Liver (tissue), 9 donors: ENCODE data around the gene ACYP2. TPM values are rescaled to one million over a fixed set of nuclear protein-coding genes. Genes with fewer than 3 reads are reported as not detected.
"Not testable (repeated sequence)": the region's sequence is repeated elsewhere in the genome, so short reads cannot be mapped to it uniquely, and the experiment has no call there.

Experiments
- DNase-seq: peaks from one replicate; pipeline ENCODE4 v3.0.0-alpha.2; 2017; ENCODE audit warnings: low spot score
- H3K27ac ChIP-seq, 2 donors: one replicate each; pipeline ENCODE4 v1.7.0; 2013; ENCODE audit warnings: inconsistent platforms in 2 of 2, low read length in 2 of 2, control low read depth in 1 of 2, low read depth in 1 of 2, mild to moderate bottlenecking in 1 of 2
- H3K27me3 ChIP-seq, 4 donors: one replicate each; pipeline versions ENCODE4 v1.6.1 to v1.7.0; 2013; ENCODE audit warnings: low read length in 3 of 4, inconsistent platforms in 1 of 4, mild to moderate bottlenecking in 1 of 4, moderate library complexity in 1 of 4; ENCODE audit not compliant: control insufficient read depth in 4 of 4, insufficient read depth in 4 of 4
- H3K36me3 ChIP-seq, 4 donors: one replicate each; pipeline versions ENCODE4 v1.6.1 to v1.7.0; 2013; ENCODE audit warnings: low read length in 3 of 4, mild to moderate bottlenecking in 3 of 4, low read depth in 1 of 4, moderate library complexity in 1 of 4; ENCODE audit not compliant: control insufficient read depth in 4 of 4, insufficient read depth in 3 of 4
- H3K4me1 ChIP-seq, 4 donors: one replicate each; pipeline versions ENCODE4 v1.6.1 to v1.7.0; 2013; ENCODE audit warnings: low read length in 3 of 4, mild to moderate bottlenecking in 3 of 4, moderate library complexity in 1 of 4; ENCODE audit not compliant: control insufficient read depth in 4 of 4, insufficient read depth in 4 of 4
- H3K4me3 ChIP-seq, 3 donors: one replicate each; pipeline versions ENCODE4 v1.6.1 to v1.7.0; 2013; ENCODE audit warnings: low read length in 3 of 3, control low read depth in 1 of 3, low read depth in 1 of 3, mild to moderate bottlenecking in 1 of 3
- H3K9ac ChIP-seq, 2 donors: one replicate each; pipeline ENCODE4 v1.7.0; 2013; ENCODE audit warnings: low read length in 2 of 2, mild to moderate bottlenecking in 2 of 2, moderate library complexity in 2 of 2, control low read depth in 1 of 2, low read depth in 1 of 2
- H3K9me3 ChIP-seq, 4 donors: one replicate each; pipeline versions ENCODE4 v1.6.1 to v1.7.0; 2013; ENCODE audit warnings: low read length in 3 of 4; ENCODE audit not compliant: control insufficient read depth in 4 of 4
- ATF3 ChIP-seq: IDR thresholded peaks from 2 replicates; pipeline ENCODE4 v1.6.1; 2016; ENCODE audit warnings: antibody characterized with exemption
- CTCF ChIP-seq: fragments of 150-350 bp; IDR thresholded peaks from 2 replicates; pipeline ENCODE4 v1.5.1; 2017; ENCODE audit warnings: improper control_type of control experiment, low read depth, low read length; ENCODE audit not compliant: missing input control
- EGR1 ChIP-seq, 2 donors: IDR thresholded peaks; 2 replicates each; pipeline ENCODE4 v1.6.1; 2016 to 2018; ENCODE audit warnings: antibody characterized with exemption in 2 of 2, low read depth in 2 of 2
- FOXA1 ChIP-seq: IDR thresholded peaks from 2 replicates; pipeline ENCODE4 v1.6.1; 2016; ENCODE audit warnings: antibody characterized with exemption
- FOXA2 ChIP-seq: IDR thresholded peaks from 2 replicates; pipeline ENCODE4 v1.6.1; 2016; ENCODE audit warnings: antibody characterized with exemption
- GABPA ChIP-seq, 2 donors: IDR thresholded peaks in 1 of 2; conservative IDR thresholded peaks in 1 of 2; 2 replicates each; pipeline ENCODE4 v1.6.1; 2016; ENCODE audit warnings: antibody characterized with exemption in 2 of 2, mild to moderate bottlenecking in 1 of 2, moderate library complexity in 1 of 2
- HNF4A ChIP-seq, 2 donors: conservative IDR thresholded peaks; 2 replicates each; pipeline ENCODE4 v1.6.1; 2016; ENCODE audit warnings: antibody characterized with exemption in 2 of 2, mild to moderate bottlenecking in 2 of 2
- HNF4G ChIP-seq: IDR thresholded peaks from 2 replicates; pipeline ENCODE4 v1.6.1; 2016; ENCODE audit warnings: antibody characterized with exemption
- JUND ChIP-seq, 2 donors: IDR thresholded peaks; 2 replicates each; pipeline ENCODE4 v1.6.1; 2016; ENCODE audit warnings: antibody characterized with exemption in 2 of 2
- MAX ChIP-seq: IDR thresholded peaks from 2 replicates; pipeline ENCODE4 v1.6.1; 2016; ENCODE audit warnings: antibody characterized with exemption
- NR2F2 ChIP-seq: IDR thresholded peaks from 2 replicates; pipeline ENCODE4 v1.6.1; 2016; ENCODE audit warnings: antibody characterized with exemption
- RAD21 ChIP-seq, 2 donors: IDR thresholded peaks; 2 replicates each; pipeline ENCODE4 v1.6.1; 2016; ENCODE audit warnings: antibody characterized with exemption in 2 of 2, mild to moderate bottlenecking in 2 of 2
- REST ChIP-seq: IDR thresholded peaks from 2 replicates; pipeline ENCODE4 v1.6.1; 2016; ENCODE audit warnings: antibody characterized with exemption, mild to moderate bottlenecking
- RXRA ChIP-seq, 2 donors: IDR thresholded peaks; 2 replicates each; pipeline ENCODE4 v1.6.1; 2017 to 2018; ENCODE audit warnings: antibody characterized with exemption in 2 of 2, mild to moderate bottlenecking in 1 of 2
- SP1 ChIP-seq: IDR thresholded peaks from 2 replicates; pipeline ENCODE4 v1.6.1; 2018; ENCODE audit warnings: antibody characterized with exemption, mild to moderate bottlenecking
- TAF1 ChIP-seq: conservative IDR thresholded peaks from 2 replicates; pipeline ENCODE4 v1.6.1; 2016; ENCODE audit warnings: antibody characterized with exemption, mild to moderate bottlenecking
- YY1 ChIP-seq: IDR thresholded peaks from 2 replicates; pipeline ENCODE4 v1.6.1; 2016; ENCODE audit warnings: antibody characterized with exemption, mild to moderate bottlenecking
- ZBTB33 ChIP-seq: IDR thresholded peaks from 2 replicates; pipeline ENCODE4 v1.6.1; 2016; ENCODE audit warnings: antibody characterized with exemption
- WGBS: extraction: QIAGEN DNeasy Blood & Tissue Kit; methylation state at CpG from one replicate; pipeline ENCODE4 v1.1.7; 2013; 5-methylcytosine and 5-hydroxymethylcytosine counted together
- polyA plus RNA-seq, 2 donors: library from polyadenylated mRNA; stranded (reverse) in 1 of 2; unstranded in 1 of 2; fragments of 200-250 nt in 1 of 2; fragments of >200 nt in 1 of 2; fragmentation: Nextera tagmentation in 1 of 2; extraction: Ambion mirVana in 1 of 2; gene quantifications; one replicate each; pipeline versions ENCODE4 v1.2.1 to v1.2.3, GENCODE V29; 2013 to 2015
- total RNA-seq, 2 donors: library from RNA; depleted of rRNA; stranded (reverse); fragments of >200 nt; gene quantifications; one replicate each; pipeline ENCODE4 v1.2.3, GENCODE V29; 2014
- donor health status: healthy.
- donor health status: healthy.
- donor health status: healthy.
- donor health status: healthy.
- donor health status: healthy.

The ACYP2 gene
- total and polyA plus RNA-seq, 4 donors, result 13.1 to 44.3 (median 15.4) TPM

GRCh38 chr2:54114936-54115283 is 505 bp upstream of the ACYP2 start:
- H3K9ac ChIP-seq, result peak overlapping the region; percentile 78 to 94
- no peak for TF ChIP-seq NR2F2
- no peak for TF ChIP-seq HNF4A (conservative IDR thresholded peaks at IDR 0.05)
- no peak for TF ChIP-seq CTCF
- no peak for TF ChIP-seq GABPA (IDR thresholded peaks at IDR 0.05 in 1 of 2, conservative IDR thresholded peaks at IDR 0.05 in 1 of 2)
- no peak for TF ChIP-seq MAX
- no peak for TF ChIP-seq ZBTB33
- TF ChIP-seq YY1, result no peak
- no peak for TF ChIP-seq TAF1
- no peak for TF ChIP-seq SP1
- no peak for TF ChIP-seq HNF4G
- TF ChIP-seq FOXA2, result no peak
- TF ChIP-seq EGR1 (IDR thresholded peaks at IDR 0.05; ENCODE audit: low read depth in 2 of 2), result no peak
- no peak for TF ChIP-seq RXRA (IDR thresholded peaks at IDR 0.05)
- no peak for TF ChIP-seq ATF3
- TF ChIP-seq FOXA1, result no peak
- TF ChIP-seq JUND (IDR thresholded peaks at IDR 0.05), result no peak
- TF ChIP-seq RAD21 (IDR thresholded peaks at IDR 0.05), result no peak
- no peak for TF ChIP-seq REST
- H3K4me1 ChIP-seq, result peaks cover 0 to 9% (median 3%) of the 10 kb centered on the region in 4 donors
- 41% methylated on average over 3 of the region's 3 CpGs for WGBS
- peaks cover 0 to 4% (median 2%) of the 10 kb centered on the region in 4 donors for H3K9me3 ChIP-seq
- H3K36me3 ChIP-seq, result peaks cover 0 to 8% (median 1%) of the 10 kb centered on the region in 4 donors
- H3K27ac ChIP-seq, result peak overlapping the region; percentile 99 to 100
- no peaks in the 10 kb centered on the region for H3K27me3 ChIP-seq
- DNase-seq, result no peak
- peak overlapping the region; percentile 69 to 95 (median 80) for H3K4me3 ChIP-seq

- not testable (repeated sequence) for H3K4me1 ChIP-seq, DNase-seq, H3K9ac ChIP-seq, H3K9me3 ChIP-seq, H3K27ac ChIP-seq, H3K27me3 ChIP-seq, H3K4me3 ChIP-seq
- WGBS, result 99% methylated on average over 10 of the region's 10 CpGs
- peaks cover 0 to 17% (median 1%) of the 10 kb centered on the region in 4 donors for H3K36me3 ChIP-seq
These were observed 1.2 kb downstream of the ACYP2 start for GRCh38 chr2:54116598-54116997.
